NT2/D1 (cell line): ENCODE measurements around the gene SMG6.

Experiments
- SUZ12 ChIP-seq: IDR thresholded peaks from 2 replicates; pipeline ENCODE4 v1.6.1; 2011; ENCODE audit not compliant: insufficient read length, insufficient read depth; ENCODE audit errors: extremely low read depth
- ZNF274 ChIP-seq: IDR thresholded peaks from 2 replicates; pipeline ENCODE4 v1.6.1; 2011; ENCODE audit warnings: mild to moderate bottlenecking, low read depth, low read length

DNA sequence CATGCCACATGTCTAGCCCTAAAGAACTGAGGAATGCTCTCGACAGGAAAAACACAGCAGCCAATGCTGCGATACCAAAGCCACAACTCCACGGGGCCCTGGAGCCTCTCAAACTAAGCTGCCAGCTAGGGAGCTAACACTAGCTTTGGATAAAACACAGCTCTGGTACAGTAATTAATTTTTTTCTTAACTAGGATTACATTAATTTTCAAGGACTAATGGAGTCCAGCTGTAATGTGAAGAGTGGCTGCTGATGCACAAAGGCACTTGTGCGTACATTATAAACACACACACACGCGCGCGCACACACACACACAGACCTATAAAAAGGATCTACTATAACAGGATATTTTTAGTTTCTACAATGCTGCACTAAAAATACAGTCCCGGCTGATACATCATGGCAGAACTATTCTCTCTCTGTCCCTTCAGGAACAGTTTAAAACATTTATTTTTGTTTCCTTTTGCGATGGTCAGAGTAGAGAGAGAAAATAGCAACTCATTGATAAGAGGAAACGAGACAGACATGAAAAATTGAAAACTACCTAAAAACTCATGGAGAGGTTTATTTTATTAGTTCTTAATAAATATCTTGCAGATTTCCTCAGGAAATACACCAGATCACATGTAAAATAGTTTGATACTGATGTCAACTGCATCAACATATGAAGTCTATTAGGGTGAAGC, 88.5 kb downstream of the SMG6 start:
- TF ChIP-seq ZNF274 (no peak), SUZ12 (no peak)
